ENCODE data around the gene RNGTT.

The RNGTT gene

GRCh38 chr6:88653936-88654335, 309.5 kb downstream of the RNGTT start:
- DNase-seq (ENCODE audit: low read depth), result no peak

GRCh38 chr6:88651400-88651799, 312.0 kb downstream of the RNGTT start:
- no peak for DNase-seq (ENCODE audit: low read depth)

GRCh38 chr6:88650979-88651378, 312.4 kb downstream of the RNGTT start:
- DNase-seq (ENCODE audit: low read depth), result no peak

- DNase-seq (ENCODE audit: low read depth), result peak; percentile 78
Observed at GRCh38 chr6:88650029-88650619, 313.3 kb downstream of the RNGTT start.

GRCh38 chr6:88641178-88641903, 322.1 kb downstream of the RNGTT start:
- no peak for DNase-seq (ENCODE audit: low read depth)

GRCh38 chr6:88637761-88638545, 325.5 kb downstream of the RNGTT start:
- DNase-seq (ENCODE audit: low read depth), result no peak

- no peak for DNase-seq (ENCODE audit: low read depth)
Observed at GRCh38 chr6:88636871-88637270, 326.5 kb downstream of the RNGTT start.

- DNase-seq (ENCODE audit: low read depth), result no peak
Observed at GRCh38 chr6:88633782-88634181, 329.6 kb downstream of the RNGTT start.

GRCh38 chr6:88631830-88632229, 331.6 kb downstream of the RNGTT start:
- DNase-seq (ENCODE audit: low read depth), result no peak

- peak; percentile 6 for DNase-seq (ENCODE audit: low read depth)
Observed at GRCh38 chr6:88629838-88630494, 333.5 kb downstream of the RNGTT start.

GRCh38 chr6:88626460-88626859, 337.0 kb downstream of the RNGTT start:
- DNase-seq (ENCODE audit: low read depth), result no peak

GRCh38 chr6:88623531-88623930, 339.9 kb downstream of the RNGTT start:
- DNase-seq (ENCODE audit: low read depth), result no peak

- DNase-seq (ENCODE audit: low read depth), result no peak
Observed at GRCh38 chr6:88619951-88620350, 343.5 kb downstream of the RNGTT start.

- DNase-seq (ENCODE audit: low read depth), result no peak
Observed at GRCh38 chr6:88616380-88616779, 347.0 kb downstream of the RNGTT start.

GRCh38 chr6:88614316-88614877, 349.0 kb downstream of the RNGTT start:
- no peak for DNase-seq (ENCODE audit: low read depth)

- no peak for DNase-seq (ENCODE audit: low read depth)
Observed at GRCh38 chr6:88612631-88613030, 350.8 kb downstream of the RNGTT start.

- no peak for DNase-seq (ENCODE audit: low read depth)
Observed at GRCh38 chr6:88611721-88612120, 351.7 kb downstream of the RNGTT start.

GRCh38 chr6:88609983-88610382, 353.4 kb downstream of the RNGTT start:
- no peak for DNase-seq (ENCODE audit: low read depth)

- no peak for DNase-seq (ENCODE audit: low read depth)
Observed at GRCh38 chr6:88605271-88605670, 358.1 kb downstream of the RNGTT start.

GRCh38 chr6:88599571-88599970, 363.8 kb downstream of the RNGTT start:
- no peak for DNase-seq (ENCODE audit: low read depth)

GRCh38 chr6:88596801-88597200, 366.6 kb downstream of the RNGTT start:
- no peak for DNase-seq (ENCODE audit: low read depth)

- no peak for DNase-seq (ENCODE audit: low read depth)
Observed at GRCh38 chr6:88588938-88589337, 374.5 kb downstream of the RNGTT start.

Data from non-pigmented ciliary epithelial cell (primary cell).